Measurements from ENCODE around the gene TMEM248.

- TF ChIP-seq ZBTB34 (CRISPR knock-in tag; IDR thresholded peaks at IDR 0.05) (no peak), ZNF768 (CRISPR knock-in tag; IDR thresholded peaks at IDR 0.05) (no peak), RELA (CRISPR knock-in tag; IDR thresholded peaks at IDR 0.05) (no peak), NR2F2 (IDR thresholded peaks at IDR 0.05; ENCODE audit: borderline replicate concordance, low read depth) (no peak), SRSF1 (optimal IDR thresholded peaks at IDR 0.05; ENCODE audit: low read depth, low read length) (no peak), AHR (CRISPR knock-in tag; IDR thresholded peaks at IDR 0.05) (no peak), ZBTB21 (CRISPR knock-in tag; IDR thresholded peaks at IDR 0.05) (no peak), MXD4 (CRISPR knock-in tag; IDR thresholded peaks at IDR 0.05) (no peak), CTCF (CRISPR knock-in tag; IDR thresholded peaks at IDR 0.05) (no peak), ZBTB10 (CRISPR knock-in tag; IDR thresholded peaks at IDR 0.05; ENCODE audit: borderline replicate concordance) (no peak)
Observed at GRCh38 chr7:66899552-66900280, 21.3 kb upstream of the TMEM248 start.
